Body of pancreas (tissue), 4 donors: Measurements from ENCODE around the gene IL1RL2. TPM values are rescaled to one million over a fixed set of nuclear protein-coding genes. Genes with fewer than 3 reads are reported as not detected.

ENCODE experiments used
- ATAC-seq: fragments of 150-250 bp; one replicate; pipeline ENCODE4 v1.9.1; 2016
- DNase-seq, 4 donors: peaks; one replicate each; pipeline ENCODE4 v3.0.0-alpha.2; 2019
- H3K27ac ChIP-seq, 4 donors: fragments of 200-600 bp; sonication (generic); 1 replicate in 3 of 4; 2 replicates in 1 of 4; pipeline versions ENCODE4 v1.5.1 to v1.6.1; 2016 to 2019; ENCODE audit warnings: mild to moderate bottlenecking in 1 of 4, mixed read lengths in 1 of 4, moderate library complexity in 1 of 4
- H3K27me3 ChIP-seq, 2 donors: fragments of 200-600 bp; sonication (generic); one replicate each; pipeline ENCODE4 v1.6.0; 2016; ENCODE audit warnings: mild to moderate bottlenecking in 1 of 2
- H3K36me3 ChIP-seq, 2 donors: fragments of 200-600 bp; sonication (generic); replicated peaks in 1 of 2; 2 replicates each; pipeline ENCODE4 v1.5.1; 2016; ENCODE audit warnings: low read depth in 2 of 2; ENCODE audit not compliant: insufficient read depth in 1 of 2
- H3K4me1 ChIP-seq: fragments of 200-600 bp; sonication (generic); one replicate; pipeline ENCODE4 v1.6.0; 2016
- H3K4me3 ChIP-seq, 2 donors: fragments of 200-600 bp; sonication (generic); 1 replicate in 1 of 2; 2 replicates in 1 of 2; pipeline ENCODE4 v1.5.1; 2016 to 2019
- H3K9me3 ChIP-seq, 3 donors: fragments of 200-600 bp; sonication (generic); 1 replicate in 2 of 3; 2 replicates in 1 of 3; pipeline ENCODE4 v1.5.1; 2016
- CTCF ChIP-seq, 7 experiments: fragments of 450-650 bp in 4 of 7; fragments of 200-600 bp in 3 of 7; sonication (generic) in 3 of 7; IDR thresholded peaks; one replicate each; pipeline ENCODE4 v1.5.1; 2016 to 2019; ENCODE audit warnings: antibody characterized with exemption in 7 of 7
- POLR2A ChIP-seq, 3 donors: fragments of 450-650 bp; IDR thresholded peaks; one replicate each; pipeline ENCODE4 v1.6.1; 2016; ENCODE audit warnings: antibody characterized with exemption in 3 of 3, mild to moderate bottlenecking in 2 of 3
- WGBS, 2 donors: methylation state at CpG; one replicate each; pipeline ENCODE4 v1.1.5; 2017; 5-methylcytosine and 5-hydroxymethylcytosine counted together
- intact Hi-C: fragments of 100-400 bp; cut with DNase I; formaldehyde crosslinking; loops from one replicate; pipeline ENCODE4 v1.15.1; 2023
- total RNA-seq, 2 donors: library from RNA; depleted of rRNA; stranded (reverse); fragments of >200 nt; gene quantifications; one replicate each; pipeline ENCODE4 v1.1.0, GENCODE V29; 2016

Gene IL1RL2
- total RNA-seq, 2 donors from 2014 or later: 0.52 TPM; not detected in 1

- ATAC-seq (no peak), DNase-seq (no peak)
- intact Hi-C loops: no loop called here
- Histone ChIP-seq H3K27ac (no peak overlapping the region), H3K9me3 (no peaks in the 10 kb centered on the region), H3K4me1 (no peaks in the 10 kb centered on the region), H3K27me3 (no peaks in the 10 kb centered on the region), H3K4me3 (no peak overlapping the region), H3K36me3 (no peaks in the 10 kb centered on the region)
- no peak for TF ChIP-seq POLR2A (IDR thresholded peaks at IDR 0.05)
- TF ChIP-seq CTCF (IDR thresholded peaks at IDR 0.05): no peak
- 70 to 86% methylated on average over 5 of the region's 5 CpGs for WGBS, 2 donors
Measured at GRCh38 chr2:102289129-102289528, 102.3 kb downstream of the IL1RL2 start.

Other genes with a start within 250 kb of the IL1RL2 start
- 1 to 10 TPM in 1 of 2 donors, not detected in 1; 8.0 TPM for gene IL1R2, start 195.1 kb upstream of the IL1RL2 start, total RNA-seq
- 10 to 100 TPM; 53.4 to 55.4 TPM for gene IL1R1, start 44.3 kb upstream of the IL1RL2 start, total RNA-seq
- gene IL1RL1, start 124.5 kb downstream of the IL1RL2 start, total RNA-seq: 10 to 100 TPM; 12.5 to 15.3 TPM
- gene IL18R1, start 168.8 kb downstream of the IL1RL2 start, total RNA-seq: 1 to 10 TPM; 3.1 to 5.3 TPM
- gene IL18RAP, start 236.1 kb downstream of the IL1RL2 start, total RNA-seq: 10 to 100 TPM in 1 of 2 donors, 1 to 10 TPM in 1; 4.9 to 24.4 TPM